ENCODE data around the gene NCAM2.

NCAM2 gene

GRCh38 chr21:21010228-21010627, 12.0 kb downstream of the NCAM2 start:
- no peak for DNase-seq (ENCODE audit: low read depth in 1 of 2, low spot score in 1 of 2)
- Histone ChIP-seq H3K27me3 (ENCODE audit: insufficient read depth, poor library complexity, severe bottlenecking) (no peaks in the 10 kb centered on the region), H3K27ac (replicated peaks) (no peak overlapping the region), H3K4me3 (replicated peaks; ENCODE audit: insufficient read depth, low read length) (no peak overlapping the region)
- TF ChIP-seq SPI1 (IDR thresholded peaks at IDR 0.05; ENCODE audit: borderline replicate concordance, low read depth) (no peak), CTCF (IDR thresholded peaks at IDR 0.05; ENCODE audit: insufficient read depth, low read length) (no peak), POLR2AphosphoS5 (IDR thresholded peaks at IDR 0.05; ENCODE audit: low read depth) (no peak), REST (IDR thresholded peaks at IDR 0.05; ENCODE audit: insufficient replicate concordance, low read depth) (no peak), GABPA (IDR thresholded peaks at IDR 0.05; ENCODE audit: low read depth) (no peak)

GRCh38 chr21:21010698-21011097, 12.5 kb downstream of the NCAM2 start:
- Histone ChIP-seq H3K4me3 (replicated peaks; ENCODE audit: insufficient read depth, low read length) (no peak overlapping the region), H3K27ac (replicated peaks) (no peak overlapping the region), H3K27me3 (ENCODE audit: insufficient read depth, poor library complexity, severe bottlenecking) (no peaks in the 10 kb centered on the region)
- no peak for DNase-seq (ENCODE audit: low read depth in 1 of 2, low spot score in 1 of 2)
- TF ChIP-seq SPI1 (IDR thresholded peaks at IDR 0.05; ENCODE audit: borderline replicate concordance, low read depth) (no peak), GABPA (IDR thresholded peaks at IDR 0.05; ENCODE audit: low read depth) (no peak), POLR2AphosphoS5 (IDR thresholded peaks at IDR 0.05; ENCODE audit: low read depth) (no peak), REST (IDR thresholded peaks at IDR 0.05; ENCODE audit: insufficient replicate concordance, low read depth) (no peak), CTCF (IDR thresholded peaks at IDR 0.05; ENCODE audit: insufficient read depth, low read length) (no peak)

GRCh38 chr21:21018821-21019220, 20.6 kb downstream of the NCAM2 start:
- Histone ChIP-seq H3K4me3 (replicated peaks; ENCODE audit: insufficient read depth, low read length) (no peak overlapping the region), H3K27me3 (ENCODE audit: insufficient read depth, poor library complexity, severe bottlenecking) (no peaks in the 10 kb centered on the region), H3K27ac (replicated peaks) (no peak overlapping the region)
- TF ChIP-seq CTCF (IDR thresholded peaks at IDR 0.05; ENCODE audit: insufficient read depth, low read length) = no peak
- no peak for TF ChIP-seq POLR2AphosphoS5 (IDR thresholded peaks at IDR 0.05; ENCODE audit: low read depth)
- no peak for TF ChIP-seq GABPA (IDR thresholded peaks at IDR 0.05; ENCODE audit: low read depth)
- TF ChIP-seq REST (IDR thresholded peaks at IDR 0.05; ENCODE audit: insufficient replicate concordance, low read depth) = no peak
- no peak for TF ChIP-seq SPI1 (IDR thresholded peaks at IDR 0.05; ENCODE audit: borderline replicate concordance, low read depth)
- no peak for DNase-seq (ENCODE audit: low read depth in 1 of 2, low spot score in 1 of 2)

All from HL-60 (cell line).